Spinal cord (tissue), 10 donors: ENCODE results near the gene ERBB3. TPM values are rescaled to one million over a fixed set of nuclear protein-coding genes. Genes with fewer than 3 reads are reported as not detected.
"Not testable (repeated sequence)": the region's sequence is repeated elsewhere in the genome, so short reads cannot be mapped to it uniquely, and the experiment has no call there.

Source experiments
- DNase-seq, 6 donors: peaks; one replicate each; pipeline versions ENCODE4 v3.0.0 to v3.0.0-alpha.2; 2013 to 2015; ENCODE audit warnings: low spot score in 6 of 6, low read depth in 4 of 6
- H3K27ac ChIP-seq: one replicate; pipeline ENCODE4 v1.5.1; 2013; ENCODE audit warnings: low read depth, low read length, control low read depth
- H3K27me3 ChIP-seq: one replicate; pipeline ENCODE4 v1.6.1; 2013; ENCODE audit warnings: low read length; ENCODE audit not compliant: control insufficient read depth, insufficient read depth
- H3K36me3 ChIP-seq: one replicate; pipeline ENCODE4 v1.6.1; 2013; ENCODE audit warnings: low read length; ENCODE audit not compliant: control insufficient read depth, insufficient read depth
- H3K4me1 ChIP-seq: one replicate; pipeline ENCODE4 v1.6.1; 2013; ENCODE audit warnings: low read length; ENCODE audit not compliant: control insufficient read depth, insufficient read depth
- H3K4me3 ChIP-seq: one replicate; pipeline ENCODE4 v1.5.1; 2013; ENCODE audit warnings: low read depth, low read length, control low read depth
- H3K9me3 ChIP-seq: one replicate; pipeline ENCODE4 v1.6.1; 2013; ENCODE audit warnings: low read length; ENCODE audit not compliant: control insufficient read depth, insufficient read depth
- WGBS: methylation state at CpG from one replicate; pipeline ENCODE4 v1.1.5; 2013; ENCODE audit warnings: missing lambda C conversion rate; ENCODE audit not compliant: insufficient coverage; 5-methylcytosine and 5-hydroxymethylcytosine counted together
- polyA plus RNA-seq, 2 donors: library from polyadenylated mRNA; unstranded; fragments of 120-200 nt; gene quantifications; one replicate each; pipeline ENCODE4 v1.2.1, GENCODE V29; 2013; ENCODE audit not compliant: insufficient read length in 2 of 2
- total RNA-seq, 2 donors: library from RNA; depleted of rRNA in 1 of 2; stranded (reverse); fragments of 120-200 nt in 1 of 2; fragments of >200 nt in 1 of 2; gene quantifications; one replicate each; pipeline versions ENCODE4 v1.2.3 to v1.2.4, GENCODE V29; 2013 to 2014
- donor health status: healthy.

The ERBB3 gene
- total and polyA plus RNA-seq, 4 donors = 41.1 to 95.1 (median 72.0) TPM

DNA sequence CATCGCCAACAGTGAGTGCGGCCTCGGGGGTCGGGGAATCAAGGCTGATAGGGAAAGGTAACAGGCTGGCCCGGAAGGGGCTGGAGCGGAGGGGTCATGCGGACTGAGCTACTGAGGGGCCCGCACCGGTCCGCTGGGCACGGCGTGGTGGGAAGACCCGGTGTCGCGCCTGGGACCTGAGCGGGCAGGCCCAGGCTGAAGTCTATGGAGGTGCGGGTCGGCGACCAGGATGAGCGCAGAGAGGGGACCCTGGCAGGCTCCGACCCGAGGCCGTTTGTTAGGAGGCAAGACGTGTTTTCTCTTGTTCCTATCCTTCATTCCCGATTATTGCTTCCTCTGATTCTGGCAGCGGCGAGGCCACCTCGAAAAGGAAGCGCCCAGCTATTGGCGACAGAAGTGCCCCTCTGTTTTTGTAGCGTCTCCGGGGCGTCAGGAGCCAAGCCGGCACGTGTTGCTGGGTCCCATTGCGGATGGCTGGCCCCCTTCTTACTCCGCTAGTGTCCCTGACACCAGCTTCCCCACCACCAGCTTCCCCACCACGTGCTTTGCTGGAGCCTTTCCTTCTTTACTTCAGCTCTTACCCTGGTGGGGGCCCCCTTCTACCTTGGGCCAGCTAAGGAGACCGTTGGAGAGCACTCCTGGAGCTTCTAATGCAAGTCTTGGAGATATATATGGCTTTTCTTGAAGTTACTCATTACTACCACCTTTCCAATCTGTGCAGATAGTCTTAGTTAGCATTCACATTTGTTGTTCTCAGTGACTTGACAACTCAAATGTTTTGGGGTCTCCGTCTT, 25.0 kb downstream of the ERBB3 start:
- peak overlapping the region; percentile 95 for H3K4me3 ChIP-seq
- WGBS = under 1% methylated on average over 39 of the region's 40 CpGs
- no peak for DNase-seq
- peaks cover 11% of the 10 kb centered on the region for H3K4me1 ChIP-seq
- H3K27ac ChIP-seq = peak overlapping the region; percentile 93
- H3K36me3 ChIP-seq = peaks cover 34% of the 10 kb centered on the region
- H3K9me3 ChIP-seq = no peaks in the 10 kb centered on the region
- no peaks in the 10 kb centered on the region for H3K27me3 ChIP-seq

DNA sequence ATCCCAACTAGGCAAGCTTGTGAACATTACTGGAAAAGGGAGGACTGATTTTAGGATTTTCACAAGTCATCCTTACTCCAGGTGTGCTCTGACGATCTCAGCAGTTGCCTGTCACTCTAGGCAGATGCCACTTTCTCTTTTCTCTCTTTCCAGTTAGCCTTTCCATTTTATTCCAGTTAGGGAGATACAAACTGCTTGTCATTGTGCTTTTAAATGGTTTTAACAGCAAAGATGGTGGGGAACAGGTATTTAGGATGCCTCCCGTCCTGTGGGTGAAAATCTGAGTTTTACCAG, 25.6 kb downstream of the ERBB3 start:
- H3K4me1 ChIP-seq = peaks cover 11% of the 10 kb centered on the region
- H3K36me3 ChIP-seq = peaks cover 39% of the 10 kb centered on the region
- no peak overlapping the region for H3K27ac ChIP-seq
- WGBS = no CpG with 5 or more reads among the region's 2 CpGs
- H3K9me3 ChIP-seq = no peaks in the 10 kb centered on the region
- H3K4me3 ChIP-seq = peak overlapping the region; percentile 95
- no peak for DNase-seq
- no peaks in the 10 kb centered on the region for H3K27me3 ChIP-seq

GRCh38 chr12:56107242-56107641, 27.3 kb downstream of the ERBB3 start:
- Histone ChIP-seq H3K4me3 (no peak overlapping the region), H3K36me3 (peaks cover 42% of the 10 kb centered on the region)
- 100% methylated on average over 1 of the region's 3 CpGs for WGBS

DNA sequence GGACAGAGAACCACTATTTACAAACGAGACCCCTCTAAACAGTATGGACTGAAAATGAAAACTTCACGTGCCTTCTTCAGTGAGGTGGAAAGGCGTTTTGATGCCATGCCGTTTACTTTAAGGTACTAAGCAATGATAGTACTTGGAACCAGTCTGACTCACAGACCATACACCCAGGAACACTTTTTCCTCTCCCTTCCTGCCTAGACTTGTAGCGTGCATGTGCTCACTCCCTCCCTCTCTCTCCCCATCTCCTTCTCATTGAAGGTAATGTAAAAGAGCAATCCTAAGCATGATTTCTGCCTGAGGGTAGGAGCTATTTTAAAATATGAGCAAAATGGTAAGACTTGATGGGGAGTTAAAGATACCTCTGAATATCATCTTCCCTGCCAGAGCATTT, 30.6 kb downstream of the ERBB3 start:
- DNase-seq = no peak
- Histone ChIP-seq H3K9me3 (no peaks in the 10 kb centered on the region), H3K36me3 (peaks cover 49% of the 10 kb centered on the region), H3K27ac (no peak overlapping the region), H3K27me3 (no peaks in the 10 kb centered on the region), H3K4me1 (peaks cover 4% of the 10 kb centered on the region), H3K4me3 (no peak overlapping the region)
- WGBS = 80% methylated on average over 2 of the region's 5 CpGs

More at GRCh38 chr12:56107242-56107641, 27.3 kb downstream of the ERBB3 start:
- no peaks in the 10 kb centered on the region for H3K27me3 ChIP-seq
- H3K9me3 ChIP-seq = no peaks in the 10 kb centered on the region
- H3K27ac ChIP-seq = no peak overlapping the region
- DNase-seq = no peak
- H3K4me1 ChIP-seq = peaks cover 11% of the 10 kb centered on the region

GRCh38 chr12:56114084-56114483, 34.1 kb downstream of the ERBB3 start:
- no CpG with 5 or more reads among the region's 1 CpG for WGBS

GRCh38 chr12:56115329-56115728, 35.4 kb downstream of the ERBB3 start:
- H3K4me1 ChIP-seq = peaks cover 20% of the 10 kb centered on the region
- H3K9me3 ChIP-seq = no peaks in the 10 kb centered on the region
- peaks cover 27% of the 10 kb centered on the region for H3K36me3 ChIP-seq
- H3K4me3 ChIP-seq = peak overlapping the region; percentile 100
- WGBS = 24% methylated on average over 3 of the region's 10 CpGs
- no peaks in the 10 kb centered on the region for H3K27me3 ChIP-seq
- H3K27ac ChIP-seq = peak overlapping the region; percentile 98
- peak in 2 of 6 donors; percentile 30 to 36 for DNase-seq

More at GRCh38 chr12:56114084-56114483, 34.1 kb downstream of the ERBB3 start:
- peaks cover 16% of the 10 kb centered on the region for H3K4me1 ChIP-seq
- no peak for DNase-seq
- no peaks in the 10 kb centered on the region for H3K27me3 ChIP-seq
- H3K4me3 ChIP-seq = no peak overlapping the region
- H3K9me3 ChIP-seq = no peaks in the 10 kb centered on the region
- H3K27ac ChIP-seq = no peak overlapping the region
- peaks cover 34% of the 10 kb centered on the region for H3K36me3 ChIP-seq

GRCh38 chr12:56116267-56117081, 36.5 kb downstream of the ERBB3 start, which contains the start of gene RPL41:
Gene RPL41, plus strand, starts transcription at chr12:56116633.
- H3K36me3 ChIP-seq = peaks cover 28% of the 10 kb centered on the region
- peak within 1 kb of the TSS; percentile 98 for H3K27ac ChIP-seq
- peaks cover 20% of the 10 kb centered on the region for H3K4me1 ChIP-seq
- peak; percentile 95 to 100 (median 98) for DNase-seq
- H3K27me3 ChIP-seq = no peaks in the 10 kb centered on the region
- peak within 1 kb of the TSS; percentile 100 for H3K4me3 ChIP-seq
- WGBS = 0% methylated on average over 22 of the region's 34 CpGs
- no peaks in the 10 kb centered on the region for H3K9me3 ChIP-seq

DNA sequence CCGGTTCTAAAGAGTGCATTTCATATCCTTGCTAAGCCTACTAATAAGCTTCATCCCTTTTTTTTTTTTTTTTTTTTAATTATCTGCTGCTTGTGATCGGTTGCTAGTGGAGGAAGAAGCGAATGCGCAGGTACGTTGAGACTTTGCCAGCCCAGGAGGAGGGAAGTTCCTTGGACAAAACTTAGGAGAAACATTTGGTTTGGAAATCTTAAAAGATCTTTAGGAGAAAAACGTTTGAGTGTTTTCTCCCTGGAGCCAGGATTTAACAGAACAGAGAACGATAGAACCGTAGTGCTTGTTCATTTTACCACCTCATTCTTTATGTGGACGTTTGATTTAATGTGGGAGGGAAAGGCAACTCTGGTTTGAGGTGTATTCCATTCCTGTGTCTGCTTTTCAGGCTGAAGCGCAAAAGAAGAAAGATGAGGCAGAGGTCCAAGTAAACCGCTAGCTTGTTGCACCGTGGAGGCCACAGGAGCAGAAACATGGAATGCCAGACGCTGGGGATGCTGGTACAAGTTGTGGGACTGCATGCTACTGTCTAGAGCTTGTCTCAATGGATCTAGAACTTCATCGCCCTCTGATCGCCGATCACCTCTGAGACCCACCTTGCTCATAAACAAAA, 37.2 kb downstream of the ERBB3 start:
- WGBS = 0% methylated on average over 1 of the region's 16 CpGs
- not testable (repeated sequence) for DNase-seq, H3K27me3 ChIP-seq, H3K9me3 ChIP-seq
- peaks cover 20% of the 10 kb centered on the region for H3K4me1 ChIP-seq
- peaks cover 28% of the 10 kb centered on the region for H3K36me3 ChIP-seq
- H3K27ac ChIP-seq = peak overlapping the region; percentile 98
- H3K4me3 ChIP-seq = peak overlapping the region; percentile 100

DNA sequence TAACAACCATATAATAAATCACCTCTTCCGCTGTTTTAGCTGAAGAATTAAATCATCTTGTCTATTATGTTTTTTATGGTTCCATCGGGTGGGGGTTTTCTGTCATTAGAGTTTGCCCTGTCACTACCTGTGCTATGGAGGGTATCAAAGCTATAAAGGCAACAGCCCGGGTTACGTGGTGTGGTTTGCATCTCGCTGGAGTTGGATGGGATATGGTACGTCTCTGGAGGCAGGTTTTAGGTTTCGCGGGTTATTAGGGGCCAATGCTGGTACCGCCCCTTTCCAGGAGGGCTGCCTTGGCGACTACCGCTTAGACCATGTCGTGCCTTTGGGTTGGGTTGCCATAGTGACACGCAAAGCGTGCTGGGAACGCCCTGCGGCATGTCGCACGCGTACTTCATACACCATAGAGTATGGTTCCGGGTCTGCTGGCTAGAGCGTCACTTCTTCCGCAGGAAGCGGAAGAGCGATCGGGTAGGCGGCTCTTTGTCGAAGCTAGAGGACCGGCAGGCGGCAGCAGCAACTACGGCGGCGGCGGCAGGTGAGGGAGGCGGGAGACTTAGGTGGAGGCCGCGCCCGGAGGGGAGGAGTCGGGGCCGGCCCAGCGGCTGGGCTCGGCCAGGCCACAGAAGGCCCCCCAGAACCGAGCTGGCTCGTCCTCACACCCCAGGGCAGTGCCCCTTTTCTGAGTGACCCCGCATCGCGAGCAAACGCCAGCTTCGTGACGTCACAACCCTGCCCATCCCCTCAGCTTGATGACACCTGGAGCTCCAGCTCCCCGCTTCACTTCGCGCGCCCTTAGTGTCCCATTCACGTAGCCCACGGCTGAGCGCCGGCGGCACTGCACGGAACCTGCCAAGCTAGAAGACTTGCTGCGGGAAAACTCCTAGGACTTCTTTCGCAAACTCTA, 38.1 kb downstream of the ERBB3 start, which contains the start of gene ZC3H10:
TSS of gene ZC3H10 (plus strand) at position 489 of the 910 bp plus-strand sequence. CDS start 2,297 bp downstream, outside the sequence.
- peaks cover 20% of the 10 kb centered on the region for H3K4me1 ChIP-seq
- peak within 1 kb of the TSS; percentile 98 for H3K27ac ChIP-seq

More for the DNA sequence above, 38.1 kb downstream of the ERBB3 start, which contains the start of gene ZC3H10:
- H3K27me3 ChIP-seq = no peaks in the 10 kb centered on the region
- H3K4me3 ChIP-seq = peak within 1 kb of the TSS; percentile 100
- DNase-seq = peak; percentile 90 to 99 (median 96)
- 0% methylated on average over 58 of the region's 61 CpGs for WGBS
- H3K9me3 ChIP-seq = no peaks in the 10 kb centered on the region
- H3K36me3 ChIP-seq = peaks cover 22% of the 10 kb centered on the region
